GM21390 (cell line): ENCODE results near the gene CD8B.

ENCODE experiments used
- ATAC-seq: cut with Tn5 transposase; IDR thresholded peaks from one replicate; pipeline ENCODE4 v1.9.1; 2021; ENCODE audit not compliant: unreplicated experiment

Gene CD8B

DNA sequence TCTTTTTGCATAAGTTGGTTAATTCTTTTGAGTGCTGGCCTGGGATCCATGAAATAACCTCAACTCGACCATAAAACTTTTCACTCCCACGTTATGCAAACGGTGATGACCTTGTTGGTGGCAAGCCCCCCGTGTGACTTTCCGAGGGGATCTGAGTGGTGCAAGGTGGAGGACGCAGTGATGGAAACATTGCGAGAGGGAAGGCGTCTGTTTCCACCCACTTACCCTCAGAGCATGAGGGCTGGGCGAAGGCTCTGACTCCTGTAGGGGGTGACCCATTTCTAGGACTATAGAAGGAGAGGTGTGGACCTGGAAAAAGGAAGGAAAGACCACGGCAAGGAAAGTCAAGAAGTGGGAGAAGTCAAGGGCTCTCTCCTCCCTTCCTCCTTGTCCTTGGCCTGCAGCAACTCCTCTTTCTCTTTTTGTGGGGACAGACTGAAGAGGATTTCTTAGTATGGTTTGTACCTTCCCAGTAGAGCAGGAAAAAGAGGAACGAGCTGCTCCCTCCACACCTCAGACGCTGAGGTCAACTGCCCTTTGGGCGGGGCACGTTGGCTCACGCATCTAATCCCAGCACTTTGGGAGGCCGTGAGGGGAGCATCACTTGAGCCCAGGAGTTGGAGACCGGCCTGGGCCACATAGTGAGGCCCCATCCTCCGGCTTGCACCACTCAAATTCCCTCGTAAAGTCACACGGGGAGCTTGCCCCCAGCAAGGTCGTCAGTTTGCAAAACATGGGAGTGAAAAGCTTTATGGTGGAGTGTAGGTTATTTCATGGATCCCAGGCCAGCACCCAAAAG is 55.4 kb downstream of the CD8B start:
- no peak for ATAC-seq

DNA sequence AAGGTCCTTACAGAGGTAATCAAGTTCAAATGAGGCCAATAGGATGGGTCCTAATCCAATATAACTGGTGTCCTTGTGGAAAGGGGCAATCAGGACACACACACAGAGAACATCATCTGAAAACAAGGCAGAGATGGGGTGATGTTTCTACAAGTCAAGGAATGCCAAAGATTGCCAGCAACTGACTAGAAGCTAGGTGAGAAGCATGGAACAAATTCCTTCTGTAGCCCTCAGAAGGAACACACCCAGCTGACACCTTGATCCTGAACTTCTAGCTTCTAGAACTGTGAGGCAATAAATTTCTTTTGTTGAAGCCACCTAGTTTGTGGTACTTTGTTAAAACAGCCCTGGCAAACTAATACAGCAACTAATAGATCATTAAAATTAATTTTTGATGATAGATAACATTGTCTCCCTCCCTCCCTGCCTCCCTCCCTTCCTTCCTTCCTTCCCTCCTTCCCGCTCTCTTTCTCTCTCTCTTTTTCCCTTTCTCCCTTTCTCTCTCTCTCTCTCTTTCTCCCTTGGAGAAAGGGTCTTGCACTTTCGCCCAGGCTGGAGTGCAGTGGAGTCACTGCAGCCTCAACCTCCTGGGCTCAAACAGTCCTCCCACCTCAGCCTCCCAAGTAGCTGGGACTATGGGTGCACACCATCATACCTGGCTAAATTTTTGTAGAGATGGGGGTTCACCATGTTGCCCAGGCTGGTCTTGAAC is 60.7 kb downstream of the CD8B start:
- ATAC-seq, result no peak

DNA sequence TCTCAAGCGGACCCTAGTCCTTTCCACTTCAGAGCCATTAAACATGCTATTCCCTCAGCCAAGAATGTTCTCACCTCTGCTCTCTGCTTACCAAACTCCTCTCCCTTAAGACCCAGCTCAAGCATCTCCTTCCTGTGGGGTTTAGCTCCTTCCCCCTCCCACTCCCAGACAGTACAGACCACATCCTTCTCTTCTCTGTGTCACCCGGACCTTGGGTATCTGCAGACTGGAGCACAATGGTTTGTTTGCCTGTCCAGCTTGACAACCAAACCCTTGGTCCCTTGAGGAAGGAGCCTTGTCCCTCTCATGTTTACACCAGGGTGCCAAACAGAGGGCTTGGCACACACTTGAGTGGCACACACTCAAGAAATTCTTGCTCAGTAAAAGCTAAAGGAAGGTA is 66.8 kb downstream of the CD8B start:
- ATAC-seq, result no peak

DNA sequence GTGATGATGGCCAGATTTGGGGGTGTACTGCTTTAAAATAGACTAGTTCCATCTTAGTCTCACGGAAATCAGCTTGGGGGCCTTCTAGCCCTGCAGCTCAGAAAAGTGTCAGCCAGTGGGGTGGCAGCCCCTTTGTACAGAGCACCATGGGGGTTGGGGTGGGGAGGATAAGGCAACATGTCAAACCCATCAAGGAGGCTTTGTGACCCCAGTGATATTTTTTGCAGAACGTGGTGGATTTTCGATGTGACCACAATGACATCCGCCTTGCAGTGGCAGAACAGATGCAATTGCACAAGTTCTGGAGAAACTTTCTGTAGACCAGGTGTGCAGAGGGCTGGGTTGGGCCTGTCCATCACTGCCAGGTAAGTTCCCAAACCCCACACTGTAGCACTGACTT is 67.9 kb downstream of the CD8B start:
- ATAC-seq, result no peak

DNA sequence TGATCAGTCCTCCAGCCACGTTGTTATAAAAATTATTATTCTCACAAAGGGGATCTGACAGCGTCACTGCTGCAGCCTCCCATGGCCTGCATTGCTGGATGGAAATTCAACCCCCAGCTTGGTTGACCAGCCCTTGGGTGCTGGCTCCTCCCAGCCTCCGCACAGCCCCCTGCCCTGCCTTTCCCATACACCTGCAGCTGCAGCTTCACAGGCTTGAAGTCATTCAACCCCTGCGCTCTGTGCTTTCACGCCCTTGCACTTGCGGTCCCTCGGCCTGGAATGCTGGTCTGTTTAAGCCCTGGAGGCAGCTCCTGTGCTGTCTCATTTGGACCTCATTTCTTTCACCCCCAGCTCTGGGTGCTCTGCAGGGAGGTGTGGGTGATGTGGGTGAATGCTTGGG is 70.1 kb downstream of the CD8B start:
- no peak for ATAC-seq

DNA sequence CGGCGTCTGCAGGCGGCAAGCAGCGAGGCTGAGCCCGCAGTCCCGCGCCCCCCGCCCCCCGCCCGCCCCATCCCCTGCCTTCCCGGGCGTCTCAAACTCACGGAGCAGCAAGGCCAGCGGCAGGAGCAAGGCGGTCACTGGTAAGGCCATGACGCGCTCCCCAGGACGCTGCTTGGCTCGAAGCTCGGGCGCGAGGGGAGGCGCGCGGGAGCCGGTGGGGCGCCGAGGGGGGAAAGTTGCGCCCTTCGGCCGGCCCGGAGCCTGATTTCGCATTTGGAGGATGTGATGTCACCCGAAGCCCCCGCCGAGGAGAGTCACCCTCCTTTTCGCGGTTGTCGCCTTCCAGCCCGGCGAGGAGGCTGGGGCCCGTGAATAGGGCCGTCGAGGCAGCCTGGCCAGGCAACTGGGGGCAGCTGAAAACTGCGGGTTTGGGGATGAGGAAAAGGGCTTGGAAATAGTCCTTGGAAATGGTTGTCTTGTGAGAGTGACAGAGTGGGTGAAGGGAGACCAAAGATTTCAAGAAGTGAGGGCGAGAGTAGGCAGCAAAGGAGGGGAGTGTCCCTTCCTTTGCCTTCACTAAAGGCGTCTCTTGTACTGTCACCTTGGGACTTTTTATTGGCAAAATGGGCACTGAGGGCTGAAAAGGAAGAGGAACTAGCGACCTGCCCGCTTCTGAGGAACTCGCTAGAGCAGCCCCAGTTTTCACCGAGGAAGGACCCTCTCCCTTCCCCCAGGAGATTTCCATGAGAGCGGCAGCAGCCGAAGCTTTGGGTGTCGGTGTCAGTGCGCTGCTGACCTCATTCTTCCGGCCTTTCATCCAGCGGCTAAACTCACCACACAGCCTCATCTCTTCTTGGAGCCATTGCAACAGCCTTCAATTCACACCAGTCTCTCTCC is 70.8 kb downstream of the CD8B start, which contains the start of gene CD8A:
Gene CD8A (minus strand): TSS at position 238 of the 897 bp plus-strand sequence. CDS start 88 bp downstream, at position 150.
- ATAC-seq, result no peak

DNA sequence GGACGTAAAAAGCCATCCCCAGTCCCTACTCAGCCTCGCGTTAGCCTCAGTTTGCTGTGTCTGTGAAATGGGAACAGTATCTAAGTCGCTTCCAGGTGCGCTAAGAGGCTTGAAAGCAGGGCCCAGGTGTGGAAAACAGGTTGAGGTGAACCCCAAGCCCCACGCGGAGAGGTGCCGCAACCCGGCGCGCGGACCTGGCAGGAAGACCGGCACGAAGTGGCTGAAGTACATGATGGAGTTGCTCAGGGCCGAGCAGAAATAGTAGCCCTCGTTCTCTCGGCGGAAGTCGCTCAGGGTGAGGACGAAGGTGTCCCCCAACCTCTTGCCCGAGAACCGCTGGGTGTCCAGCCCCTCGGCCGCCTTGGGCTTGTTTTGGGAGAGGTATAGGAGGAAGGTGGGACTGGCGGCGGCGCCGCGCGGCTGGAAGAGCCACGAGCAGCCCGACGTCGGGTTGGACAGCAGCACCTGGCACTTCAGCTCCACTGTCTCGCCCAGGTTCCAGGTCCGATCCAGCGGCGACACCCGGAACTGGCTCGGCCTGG is 71.5 kb downstream of the CD8B start:
- ATAC-seq, result no peak

DNA sequence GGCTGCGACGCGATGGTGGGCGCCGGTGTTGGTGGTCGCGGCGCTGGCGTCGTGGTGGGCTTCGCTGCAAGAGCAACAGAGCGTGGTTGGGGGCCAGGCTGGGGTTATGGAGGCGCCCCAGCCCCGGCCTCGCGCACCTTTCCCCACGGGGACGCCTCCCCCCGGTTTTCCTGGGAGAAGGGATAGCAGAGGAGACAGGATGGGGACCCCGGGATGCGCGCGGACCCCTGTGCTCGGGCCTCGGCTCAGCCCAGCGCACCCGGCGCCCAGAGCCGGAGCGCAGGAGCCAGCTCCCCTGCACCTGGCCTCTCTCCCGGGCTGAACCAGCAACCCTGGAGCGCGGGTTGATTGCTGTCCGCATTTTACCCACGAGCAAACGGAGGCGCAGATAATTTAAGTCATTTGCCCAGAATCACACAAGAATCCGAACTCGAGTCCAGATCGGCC is 72.0 kb downstream of the CD8B start:
- no peak for ATAC-seq

DNA sequence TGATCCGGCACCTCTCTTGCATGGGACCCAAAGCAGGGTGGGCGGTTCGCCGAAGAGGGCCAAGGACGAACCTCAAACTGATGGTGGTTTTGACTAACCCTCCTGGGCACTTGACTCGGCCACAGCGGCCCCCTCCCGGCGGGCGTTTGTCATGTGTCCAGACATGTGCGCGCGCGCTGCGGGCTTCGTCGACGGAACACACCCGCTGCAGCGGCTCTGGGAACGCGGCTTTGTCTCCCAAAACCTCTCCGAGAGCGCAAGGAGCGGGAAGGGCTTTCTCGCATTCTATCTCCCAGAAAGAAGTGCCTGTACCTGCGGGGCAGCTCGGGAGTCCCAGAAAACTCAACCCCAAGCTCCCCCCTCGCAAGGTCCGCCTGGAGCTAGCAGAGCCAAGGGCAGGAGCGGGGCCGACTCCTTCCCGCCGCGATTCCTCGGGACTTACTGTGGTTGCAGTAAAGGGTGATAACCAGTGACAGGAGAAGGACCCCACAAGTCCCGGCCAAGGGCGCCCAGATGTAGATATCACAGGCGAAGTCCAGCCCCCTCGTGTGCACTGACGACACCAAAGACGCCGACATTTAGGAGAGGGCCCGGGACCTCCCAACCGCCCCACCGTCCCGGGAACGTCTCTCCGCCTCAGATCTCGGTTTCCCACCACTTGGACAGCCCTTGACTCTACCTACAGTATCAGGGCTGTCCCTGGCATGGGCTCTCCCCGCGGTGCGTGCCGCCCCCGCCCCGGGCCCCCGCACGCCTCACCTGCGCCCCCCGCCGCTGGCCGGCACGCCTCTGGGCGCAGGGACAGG is 72.6 kb downstream of the CD8B start:
- no peak for ATAC-seq

DNA sequence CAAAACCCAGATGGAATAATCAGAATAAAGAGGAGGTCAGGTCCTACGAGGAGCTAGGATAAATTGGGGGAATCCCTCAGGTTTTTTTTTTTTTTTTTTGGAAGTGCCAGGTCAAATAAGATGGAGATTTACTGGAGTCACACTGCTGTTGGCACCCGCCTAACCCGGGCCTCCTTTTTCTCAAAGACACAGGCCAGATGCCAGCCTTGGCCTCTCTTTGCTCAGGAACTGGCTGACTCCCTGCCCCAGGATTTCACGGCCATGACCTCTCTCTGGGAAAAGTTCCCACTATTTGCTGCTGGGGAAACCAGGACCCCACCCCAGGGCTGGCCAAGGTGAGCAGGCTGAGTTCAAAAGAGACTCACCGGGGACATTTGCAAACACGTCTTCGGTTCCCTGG is 73.5 kb downstream of the CD8B start:
- ATAC-seq, result no peak

DNA sequence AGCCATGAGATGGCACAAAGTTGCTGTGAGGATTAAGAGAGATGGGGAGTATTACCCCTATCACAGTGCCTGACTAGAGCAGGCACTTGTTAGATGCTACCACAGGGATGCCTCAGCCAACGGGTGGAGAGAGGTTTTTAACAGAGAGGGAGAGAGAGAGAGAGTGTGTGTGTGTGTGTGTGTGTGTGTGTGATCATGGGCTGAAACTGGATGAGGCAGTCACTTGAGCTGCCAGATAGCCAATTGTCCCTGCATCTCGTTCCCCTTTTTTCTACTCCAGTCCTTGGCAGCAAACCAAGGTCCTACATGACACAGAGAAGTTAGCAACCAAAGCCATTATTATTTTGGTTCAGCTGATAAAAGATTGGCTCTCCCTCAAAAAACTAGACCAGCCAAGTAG is 74.0 kb downstream of the CD8B start:
- ATAC-seq, result no peak

DNA sequence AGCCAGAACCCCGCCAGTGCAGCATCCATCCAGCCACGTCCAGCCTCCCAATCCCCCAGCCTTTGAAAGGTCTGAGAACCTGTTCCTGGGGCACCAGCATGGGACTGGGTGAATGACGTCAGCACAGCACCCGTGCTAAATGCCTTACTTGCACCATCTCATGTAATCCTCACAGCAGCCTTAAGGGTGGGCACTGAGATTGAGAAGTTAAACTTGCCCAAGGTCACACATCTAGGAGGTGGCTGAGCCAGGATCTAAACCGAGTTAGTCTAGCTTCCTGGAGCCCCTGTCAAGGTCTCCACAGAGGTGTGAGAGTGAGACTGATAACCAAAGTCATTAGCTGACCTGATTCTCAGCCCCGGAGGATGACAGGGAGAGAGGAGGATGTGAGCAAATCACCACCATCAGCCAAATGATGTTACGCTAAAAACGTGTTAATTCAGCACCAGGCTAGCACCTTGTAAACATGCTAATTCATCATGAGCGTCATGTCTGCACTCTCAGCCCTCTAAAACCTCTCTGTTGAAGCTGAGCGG is 75.6 kb downstream of the CD8B start:
- no peak for ATAC-seq

DNA sequence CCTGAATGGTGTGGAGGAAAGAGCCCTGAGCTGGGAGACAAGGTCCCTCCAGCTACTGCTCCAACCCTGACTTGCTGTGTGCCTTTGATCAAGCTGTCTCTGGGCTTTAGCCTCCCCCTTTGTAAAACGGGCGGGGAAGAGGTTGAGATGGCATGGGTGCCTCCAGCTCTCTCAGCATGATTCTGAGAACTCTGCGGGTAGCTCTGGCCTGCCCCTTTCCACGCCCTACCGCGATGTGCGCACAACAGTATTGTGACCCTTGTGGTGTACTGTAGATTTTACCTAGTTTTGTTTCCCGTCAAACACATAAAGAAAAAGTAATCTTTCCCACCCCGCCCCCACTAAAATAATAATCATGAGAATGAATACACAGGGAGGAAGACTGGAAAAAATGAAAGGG is 76.2 kb downstream of the CD8B start:
- ATAC-seq, result no peak

DNA sequence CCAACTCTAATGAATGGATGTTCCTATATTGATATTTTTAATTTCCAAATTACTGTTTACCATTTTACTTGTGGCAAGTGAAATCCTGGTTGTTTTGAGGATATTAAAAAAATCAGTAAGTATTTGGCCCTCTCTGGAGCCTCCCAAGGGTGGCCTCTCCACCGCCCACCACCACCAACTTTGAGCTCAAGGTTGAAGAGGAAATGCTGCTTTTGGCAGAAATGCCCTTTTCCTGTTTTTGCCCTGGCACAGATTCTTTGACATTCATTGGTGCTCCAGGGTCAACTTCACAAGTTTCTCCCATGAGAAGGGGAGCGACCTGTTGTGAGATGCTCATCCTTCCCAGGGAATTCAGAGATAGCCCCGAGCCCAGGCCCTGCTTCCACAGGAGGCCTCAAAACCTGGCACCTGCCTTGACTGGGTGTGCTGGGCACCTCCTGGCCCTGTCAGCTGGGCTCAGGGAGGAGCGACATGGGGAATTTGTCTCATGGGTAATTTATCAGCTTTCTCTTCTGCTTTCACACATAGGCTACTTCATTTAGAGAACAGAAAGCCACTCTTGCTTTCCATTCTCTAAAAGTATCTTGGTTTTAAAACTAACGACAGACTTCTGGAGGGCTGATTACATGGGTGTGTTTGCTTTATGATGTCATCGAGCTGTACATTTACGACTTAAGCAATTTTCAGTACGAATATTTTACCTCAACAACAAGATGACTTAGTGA is 77.9 kb downstream of the CD8B start:
- ATAC-seq, result peak; percentile 97

DNA sequence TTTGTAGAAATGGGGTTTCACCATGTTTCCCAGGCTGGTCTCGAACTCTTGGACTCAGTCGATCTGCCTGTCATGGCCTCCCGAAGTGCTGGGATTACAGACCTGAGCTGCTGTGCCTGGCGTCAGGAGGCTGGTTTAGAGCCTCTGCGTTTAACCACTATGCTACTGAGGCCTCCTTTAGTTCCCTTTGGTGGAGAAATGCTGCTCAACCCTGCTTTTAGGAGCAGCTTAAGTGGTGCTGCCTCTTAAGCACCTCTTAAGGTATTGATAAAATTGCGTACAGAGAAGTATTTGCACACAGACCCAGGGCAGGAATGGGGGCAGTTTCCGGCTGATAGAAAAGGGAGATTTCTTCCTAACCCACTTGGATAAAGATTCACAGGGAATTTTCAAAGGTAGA is 78.9 kb downstream of the CD8B start:
- no peak for ATAC-seq

DNA sequence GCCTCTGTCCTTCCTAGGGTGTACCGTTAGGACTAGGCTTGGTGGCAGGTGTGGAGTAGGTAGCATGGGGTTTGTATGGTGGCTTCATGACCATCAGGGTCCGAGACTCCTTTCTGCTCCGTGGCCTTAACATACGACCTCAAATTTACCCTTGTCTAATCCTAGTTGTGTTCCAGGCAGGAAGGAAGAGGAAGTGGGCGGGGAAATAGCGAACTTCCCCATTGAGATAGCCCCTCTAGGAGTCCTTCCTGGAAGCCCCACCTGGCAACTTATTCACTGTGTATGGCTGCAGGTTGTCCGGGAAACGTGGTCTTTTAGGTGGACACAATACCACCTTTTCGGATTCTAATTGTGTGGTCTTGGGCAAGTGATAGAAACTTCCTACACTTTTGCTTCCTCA is 80.3 kb downstream of the CD8B start:
- no peak for ATAC-seq

DNA sequence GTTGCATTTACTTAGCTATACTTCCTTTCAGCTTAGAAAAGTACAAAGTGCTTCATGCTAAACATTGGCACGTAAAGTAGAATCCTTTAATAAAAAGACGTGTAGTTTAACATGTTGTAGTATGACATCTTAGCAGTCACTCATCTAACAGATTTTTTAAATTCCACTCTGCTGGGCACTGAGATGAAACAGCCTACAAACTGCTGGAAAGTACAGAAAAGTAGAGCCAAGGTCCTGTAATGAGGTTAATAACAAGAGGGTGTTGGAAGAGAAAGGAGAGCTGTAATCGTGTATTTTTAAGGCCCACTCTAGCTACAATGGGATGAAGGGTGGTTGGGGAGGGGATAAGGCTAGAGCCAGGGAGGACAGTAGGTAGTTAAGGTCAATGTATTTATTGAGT is 81.7 kb downstream of the CD8B start:
- ATAC-seq, result no peak

DNA sequence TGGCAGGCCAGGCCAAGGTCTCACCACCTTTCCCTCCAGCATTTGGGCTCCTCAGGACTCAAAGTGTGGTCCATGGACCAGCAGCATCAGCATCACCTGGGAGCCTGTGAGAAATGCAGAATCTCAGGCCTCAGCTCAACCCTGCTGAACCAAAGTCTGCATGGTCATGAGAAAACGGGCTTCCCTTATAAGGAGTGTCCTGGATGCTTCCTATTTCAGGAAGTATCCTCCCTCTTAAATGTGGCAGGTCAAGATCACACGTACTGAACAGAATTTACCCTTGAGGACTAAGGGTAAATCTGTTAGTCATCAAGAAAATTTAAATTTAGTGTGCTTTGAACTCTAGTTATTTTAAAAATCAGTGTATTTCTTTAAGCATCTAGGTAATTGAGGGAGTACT is 82.7 kb downstream of the CD8B start:
- no peak for ATAC-seq

DNA sequence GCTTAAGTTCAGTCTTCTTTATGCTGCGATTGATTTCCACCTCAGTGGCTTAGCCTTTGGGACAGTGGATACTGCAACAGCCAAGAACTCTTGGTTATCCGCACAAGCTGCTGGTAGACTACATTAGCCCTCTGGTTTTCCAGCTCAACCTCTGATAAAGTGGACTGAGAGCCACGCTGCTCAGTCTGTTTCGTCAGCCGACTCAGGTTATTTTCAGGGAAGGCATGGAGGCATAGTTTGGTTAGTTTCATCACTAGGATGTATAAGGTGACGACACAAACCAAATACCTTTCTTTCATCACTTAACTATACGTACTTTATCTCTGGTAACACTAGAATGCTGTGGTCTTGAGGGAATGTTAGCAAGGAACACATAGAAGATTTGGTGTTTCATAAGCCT is 85.2 kb downstream of the CD8B start:
- no peak for ATAC-seq
